SU-DHL-6 (cell line): Measurements from ENCODE around the gene ARHGAP22.

Experiments used
- CTCF ChIP-seq: fragments of 200-600 bp; sonication (generic); IDR thresholded peaks from one replicate; pipeline ENCODE4 v1.5.1; 2017; ENCODE audit warnings: antibody characterized with exemption, mild to moderate bottlenecking, low read length, moderate library complexity; ENCODE audit not compliant: insufficient read depth, poor library complexity, severe bottlenecking
- EZH2phosphoT487 ChIP-seq: fragments of 200-600 bp; sonication (generic), shearing (Covaris generic); conservative IDR thresholded peaks from 2 replicates; pipeline ENCODE4 v1.6.1; 2018; ENCODE audit warnings: mild to moderate bottlenecking, antibody characterized with exemption, low read length, moderate library complexity, mixed read lengths

DNA sequence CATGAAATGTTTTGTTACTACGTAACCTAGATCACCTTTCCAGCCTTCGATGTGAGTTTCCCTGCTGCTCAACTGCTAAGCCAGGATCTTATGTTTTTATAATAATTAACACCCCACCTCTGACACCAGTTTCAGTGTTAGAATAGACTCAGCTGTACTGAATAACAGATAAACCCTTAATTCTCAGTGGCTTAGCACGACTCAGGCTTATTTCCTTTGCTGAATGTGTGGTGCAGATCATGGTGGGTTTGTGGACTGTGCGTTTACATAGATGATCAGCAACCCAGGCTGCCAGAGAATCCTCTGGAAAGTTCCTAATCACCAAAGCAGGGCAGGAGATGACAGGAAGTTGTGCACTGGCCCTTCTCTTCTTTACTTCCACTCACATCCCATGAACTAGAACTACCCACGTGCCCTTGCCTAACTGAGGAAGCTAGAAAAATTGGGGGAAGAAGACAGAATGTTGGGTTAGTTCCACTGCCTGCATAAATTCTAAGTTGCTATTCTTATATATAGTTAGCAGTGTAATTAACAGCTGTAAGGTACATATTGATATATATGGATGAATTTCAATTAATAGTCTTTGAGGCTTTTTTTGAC, 186.6 kb downstream of the ARHGAP22 start:
- no peak for TF ChIP-seq CTCF
- no peak for TF ChIP-seq EZH2phosphoT487
